Coronary artery (tissue), 2 donors: ENCODE results near the gene GREM2.

Source experiments
- DNase-seq: peaks from one replicate; pipeline ENCODE4 v3.0.0-alpha.2; 2017; ENCODE audit warnings: low spot score
- H3K27ac ChIP-seq, 2 donors: fragments of 200-600 bp; sonication (generic); one replicate each; pipeline ENCODE4 v1.5.1; 2016 to 2019
- H3K4me3 ChIP-seq: fragments of 200-600 bp; sonication (generic); 2 replicates; pipeline ENCODE4 v1.5.1; 2016; ENCODE audit warnings: mild to moderate bottlenecking, moderate library complexity
- CTCF ChIP-seq: fragments of 200-600 bp; sonication (generic); IDR thresholded peaks from one replicate; pipeline ENCODE4 v1.5.1; 2019; ENCODE audit warnings: antibody characterized with exemption

GREM2 gene

DNA sequence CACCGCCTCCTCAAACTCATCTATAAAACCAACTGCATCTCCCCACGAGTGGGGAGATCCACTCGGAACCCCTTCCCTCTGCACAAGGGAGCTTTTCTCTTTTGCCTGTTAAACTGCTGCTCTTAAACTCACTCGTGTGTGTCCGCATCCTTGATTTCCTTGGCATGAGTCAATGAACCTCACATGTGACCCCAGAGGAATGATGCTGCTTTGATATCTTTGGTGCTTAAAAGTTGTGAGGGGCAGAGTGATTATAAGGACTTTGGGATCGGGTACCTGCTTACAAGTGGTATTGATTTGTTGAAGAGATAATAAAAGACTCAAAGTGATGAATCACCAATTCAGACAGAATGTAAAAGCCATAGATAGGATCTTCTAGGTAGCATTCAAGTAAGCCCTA is 125.3 kb downstream of the GREM2 start:
- Histone ChIP-seq H3K27ac (no peak overlapping the region), H3K4me3 (no peak overlapping the region)
- no peak for DNase-seq
- no peak for TF ChIP-seq CTCF

DNA sequence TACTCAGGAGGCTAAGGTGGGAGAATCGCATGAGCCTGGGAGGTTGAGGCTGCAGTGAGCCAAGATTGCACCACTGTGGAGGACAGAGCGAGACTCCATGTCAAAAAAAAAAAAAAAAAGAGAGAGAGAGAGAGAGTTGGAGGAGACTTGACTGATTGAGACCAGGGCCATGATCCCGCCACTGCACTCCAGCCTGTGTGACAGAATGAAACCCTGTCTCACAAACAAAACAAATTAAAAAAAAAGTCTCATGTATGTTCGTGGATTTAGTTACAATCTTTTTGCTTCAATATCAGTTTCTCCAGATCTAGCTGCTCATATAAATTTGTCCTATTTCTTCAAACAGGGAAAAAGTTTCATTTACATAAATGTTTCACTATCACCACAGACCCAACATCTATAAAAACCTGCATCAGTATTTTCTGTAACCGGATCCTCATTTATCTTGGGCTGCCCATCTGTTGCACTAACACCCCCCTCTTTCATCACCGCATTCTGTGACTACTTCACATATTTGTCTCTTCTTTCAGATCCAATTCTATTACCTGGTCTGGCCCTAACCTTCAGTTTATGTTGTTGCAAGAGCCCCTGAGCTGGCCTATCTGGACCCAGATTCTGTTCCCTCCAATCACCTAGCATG is 127.0 kb downstream of the GREM2 start:
- Histone ChIP-seq H3K27ac (no peak overlapping the region), H3K4me3 (no peak overlapping the region)
- no peak for DNase-seq
- no peak for TF ChIP-seq CTCF

GRCh38 chr1:240478536-240478935 is 133.4 kb downstream of the GREM2 start:
- no peak for DNase-seq
- Histone ChIP-seq H3K27ac (no peak overlapping the region), H3K4me3 (no peak overlapping the region)
- TF ChIP-seq CTCF, result no peak

GRCh38 chr1:240475832-240476231 is 136.1 kb downstream of the GREM2 start:
- Histone ChIP-seq H3K27ac (no peak overlapping the region), H3K4me3 (no peak overlapping the region)
- TF ChIP-seq CTCF, result no peak
- no peak for DNase-seq

DNA sequence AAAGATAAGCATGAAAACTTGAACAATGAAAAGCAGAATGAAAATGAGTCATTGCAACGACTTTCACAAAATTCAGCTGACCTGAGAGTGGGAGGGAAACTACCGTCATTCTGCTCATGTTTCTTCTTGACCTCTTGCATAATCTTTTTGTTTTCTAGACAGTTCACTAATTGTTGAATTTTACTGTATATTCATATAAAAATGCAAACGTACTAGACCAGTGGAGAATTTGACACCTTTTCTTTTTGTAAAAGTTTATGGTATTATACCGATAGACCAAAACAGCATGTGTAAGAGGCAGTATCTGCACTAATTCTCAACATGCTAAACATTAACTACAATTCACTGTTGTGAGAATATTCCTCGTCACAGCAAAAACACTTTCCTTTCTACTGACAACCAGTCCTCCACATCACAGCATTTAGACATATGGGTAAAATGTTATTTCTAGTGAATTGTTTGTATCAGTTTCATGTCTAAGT is 137.8 kb downstream of the GREM2 start:
- no peak for DNase-seq
- H3K4me3 ChIP-seq, result no peak overlapping the region
- no peak overlapping the region for H3K27ac ChIP-seq
- TF ChIP-seq CTCF, result no peak

DNA sequence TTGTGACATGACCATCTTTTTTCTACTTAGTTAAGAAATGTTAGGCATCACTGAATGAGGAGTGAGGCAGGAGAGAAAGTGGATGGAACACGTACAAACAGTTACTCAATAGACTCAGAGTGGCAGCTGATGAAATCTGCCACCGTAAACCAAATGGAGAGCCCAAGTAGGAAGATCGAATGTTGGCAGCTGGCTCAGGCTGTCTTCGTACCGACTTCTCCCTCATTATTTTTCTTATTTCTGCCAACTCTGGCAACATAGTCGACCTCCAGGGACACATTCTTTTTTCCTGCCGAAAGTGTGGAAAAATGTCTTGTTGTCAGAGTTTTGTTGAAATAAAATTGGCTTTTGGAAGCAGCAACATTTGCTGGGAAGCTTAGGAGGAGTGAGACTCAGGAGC is 143.3 kb downstream of the GREM2 start:
- DNase-seq, result no peak
- H3K27ac ChIP-seq, result no peak overlapping the region
- no peak for TF ChIP-seq CTCF
- no peak overlapping the region for H3K4me3 ChIP-seq

- Histone ChIP-seq H3K27ac (no peak overlapping the region), H3K4me3 (no peak overlapping the region)
- no peak for DNase-seq
- TF ChIP-seq CTCF, result no peak
These were observed 144.1 kb downstream of the GREM2 start for GRCh38 chr1:240467895-240468294.
